Esophagus squamous epithelium (tissue), 5 donors: ENCODE measurements around the gene ATOSA. TPM values are rescaled to one million over a fixed set of nuclear protein-coding genes. Genes with fewer than 3 reads are reported as not detected.

Experiments
- DNase-seq: peaks from one replicate; lab custom pipeline; 2025; lab: John Stamatoyannopoulos, UW
- H3K27ac ChIP-seq, 4 donors: fragments of 200-600 bp; sonication (generic); one replicate each; pipeline ENCODE4 v1.5.1; 2016 to 2019; ENCODE audit warnings: mild to moderate bottlenecking in 1 of 4
- H3K27me3 ChIP-seq, 4 donors: fragments of 200-600 bp; sonication (generic); 1 replicate in 3 of 4; 2 replicates in 1 of 4; pipeline versions ENCODE4 v1.5.1 to v1.6.0; 2017 to 2021; ENCODE audit warnings: antibody characterized with exemption in 1 of 4
- H3K36me3 ChIP-seq, 3 donors: fragments of 200-600 bp; sonication (generic); one replicate each; pipeline ENCODE4 v1.5.1; 2016 to 2019
- H3K4me1 ChIP-seq, 3 donors: fragments of 200-600 bp; sonication (generic); one replicate each; pipeline ENCODE4 v1.5.1; 2017 to 2019
- H3K4me3 ChIP-seq, 4 donors: fragments of 200-600 bp; sonication (generic); 1 replicate in 3 of 4; 2 replicates in 1 of 4; pipeline ENCODE4 v1.5.1; 2016 to 2019; ENCODE audit warnings: mild to moderate bottlenecking in 2 of 4, moderate library complexity in 1 of 4
- H3K9me3 ChIP-seq, 3 donors: fragments of 200-600 bp; sonication (generic); one replicate each; pipeline ENCODE4 v1.5.1; 2016 to 2019
- POLR2A ChIP-seq, 4 donors: fragments of 450-650 bp; IDR thresholded peaks; one replicate each; pipeline ENCODE4 v1.6.1; 2017; ENCODE audit warnings: antibody characterized with exemption in 4 of 4, mild to moderate bottlenecking in 4 of 4, moderate library complexity in 3 of 4
- WGBS, 2 donors: methylation state at CpG; one replicate each; pipeline ENCODE4 v1.1.5; 2018; 5-methylcytosine and 5-hydroxymethylcytosine counted together
- intact Hi-C: fragments of 100-400 bp; cut with DNase I; formaldehyde crosslinking; loops from one replicate; pipeline ENCODE4 v1.15.0; 2022
- total RNA-seq, 4 donors: library from RNA; depleted of rRNA; stranded (reverse); fragments of >200 nt; gene quantifications; one replicate each; pipeline ENCODE4 v1.1.0, GENCODE V29; 2016
- TF ChIP-seq, protein P1 (sequence below), 6 experiments: fragments of 450-650 bp in 4 of 6; fragments of 200-600 bp in 2 of 6; sonication (generic) in 2 of 6; IDR thresholded peaks; one replicate each; pipeline ENCODE4 v1.5.1; 2016 to 2019; ENCODE audit warnings: antibody characterized with exemption in 6 of 6, mild to moderate bottlenecking in 4 of 6, moderate library complexity in 4 of 6
- donor health status: DM: yes; HTN: yes; CAD: no.

Gene ATOSA
- total RNA-seq, 4 donors from 2014 or later = 38.9 to 69.8 (median 44.5) TPM

- Histone ChIP-seq H3K27ac (peak overlapping the region in 3 of 4 donors; percentile 45 to 60 (median 56)), H3K9me3 (no peaks in the 10 kb centered on the region), H3K4me1 (peaks cover 0 to 13% (median 0%) of the 10 kb centered on the region in 3 donors), H3K27me3 (no peaks in the 10 kb centered on the region), H3K36me3 (peaks cover 0 to 87% (median 0%) of the 10 kb centered on the region in 3 donors), H3K4me3 (no peak overlapping the region)
- intact Hi-C loops = no loop called here
- no peak for TF ChIP-seq POLR2A (IDR thresholded peaks at IDR 0.05)
- TF ChIP-seq, protein P1, sequence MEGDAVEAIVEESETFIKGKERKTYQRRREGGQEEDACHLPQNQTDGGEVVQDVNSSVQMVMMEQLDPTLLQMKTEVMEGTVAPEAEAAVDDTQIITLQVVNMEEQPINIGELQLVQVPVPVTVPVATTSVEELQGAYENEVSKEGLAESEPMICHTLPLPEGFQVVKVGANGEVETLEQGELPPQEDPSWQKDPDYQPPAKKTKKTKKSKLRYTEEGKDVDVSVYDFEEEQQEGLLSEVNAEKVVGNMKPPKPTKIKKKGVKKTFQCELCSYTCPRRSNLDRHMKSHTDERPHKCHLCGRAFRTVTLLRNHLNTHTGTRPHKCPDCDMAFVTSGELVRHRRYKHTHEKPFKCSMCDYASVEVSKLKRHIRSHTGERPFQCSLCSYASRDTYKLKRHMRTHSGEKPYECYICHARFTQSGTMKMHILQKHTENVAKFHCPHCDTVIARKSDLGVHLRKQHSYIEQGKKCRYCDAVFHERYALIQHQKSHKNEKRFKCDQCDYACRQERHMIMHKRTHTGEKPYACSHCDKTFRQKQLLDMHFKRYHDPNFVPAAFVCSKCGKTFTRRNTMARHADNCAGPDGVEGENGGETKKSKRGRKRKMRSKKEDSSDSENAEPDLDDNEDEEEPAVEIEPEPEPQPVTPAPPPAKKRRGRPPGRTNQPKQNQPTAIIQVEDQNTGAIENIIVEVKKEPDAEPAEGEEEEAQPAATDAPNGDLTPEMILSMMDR (IDR thresholded peaks at IDR 0.05) = no peak
- WGBS, 2 donors = 75 to 81% methylated on average over 5 of the region's 5 CpGs
- DNase-seq = no peak
These were observed 36.5 kb downstream of the ATOSA start for GRCh38 chr15:52642386-52643361.

DNA sequence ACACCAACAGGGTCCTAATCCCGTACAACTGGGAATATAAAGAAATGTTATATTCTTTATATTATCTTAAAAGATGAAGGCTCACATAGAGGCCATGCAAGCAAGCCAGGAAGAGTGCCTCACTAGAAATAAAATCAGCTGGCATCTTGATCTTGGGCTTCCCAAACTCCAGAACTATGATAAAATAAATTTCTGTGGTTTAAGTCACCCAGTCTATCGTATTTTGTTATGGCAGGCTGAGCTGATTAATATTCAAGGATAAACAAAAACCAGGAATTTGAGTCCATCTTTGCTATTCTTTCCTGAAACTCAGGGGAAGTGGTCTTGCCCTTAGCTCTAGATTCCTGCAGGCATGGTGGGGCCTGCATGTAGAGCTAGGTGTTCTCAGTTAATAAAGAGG is 42.7 kb downstream of the ATOSA start:
- Histone ChIP-seq H3K36me3 (peaks cover 0 to 91% (median 0%) of the 10 kb centered on the region in 3 donors), H3K4me3 (no peak overlapping the region), H3K4me1 (peaks cover 0 to 16% (median 7%) of the 10 kb centered on the region in 3 donors), H3K9me3 (no peaks in the 10 kb centered on the region), H3K27me3 (no peaks in the 10 kb centered on the region), H3K27ac (no peak overlapping the region)
- no peak for TF ChIP-seq POLR2A (IDR thresholded peaks at IDR 0.05)
- TF ChIP-seq, protein P1 (IDR thresholded peaks at IDR 0.05) = no peak
- no peak for DNase-seq
- intact Hi-C loops = no loop called here
- WGBS, 2 donors = 73 to 81% methylated on average over 2 of the region's 2 CpGs

- 80 to 93% methylated on average over 1 of the region's 1 CpG for WGBS, 2 donors
These were observed 43.3 kb downstream of the ATOSA start for GRCh38 chr15:52635908-52636307.

More at GRCh38 chr15:52635908-52636307, 43.3 kb downstream of the ATOSA start:
- TF ChIP-seq POLR2A (IDR thresholded peaks at IDR 0.05) = no peak
- TF ChIP-seq, protein P1 (IDR thresholded peaks at IDR 0.05) = no peak
- Histone ChIP-seq H3K27me3 (no peaks in the 10 kb centered on the region), H3K4me1 (peaks cover 0 to 16% (median 7%) of the 10 kb centered on the region in 3 donors), H3K27ac (no peak overlapping the region), H3K9me3 (no peaks in the 10 kb centered on the region), H3K4me3 (no peak overlapping the region), H3K36me3 (peaks cover 0 to 91% (median 0%) of the 10 kb centered on the region in 3 donors)
- no peak for DNase-seq
- intact Hi-C loops = no loop called here

Other genes starting within 250 kb of the ATOSA start
- gene MYO5A, start 150.5 kb downstream of the ATOSA start, total RNA-seq = 10 to 100 TPM; 11.3 to 24.6 (median 22.3) TPM
- 100 to 1,000 TPM in 3 of 4 donors, 10 to 100 TPM in 1; 44.1 to 114 (median 105) TPM for gene ARPP19, start 110.4 kb downstream of the ATOSA start, total RNA-seq
- gene ONECUT1, start 110.9 kb upstream of the ATOSA start, total RNA-seq = not detected